H9 (cell line): ENCODE data around the gene PDE3A. TPM values are rescaled to one million over a fixed set of nuclear protein-coding genes. Genes with fewer than 3 reads are reported as not detected.

Source experiments
- DNase-seq: peaks from one replicate; pipeline ENCODE4 v3.0.0-alpha.2; 2017
- H2AFZ ChIP-seq: one replicate; pipeline ENCODE4 v1.6.1; 2013; ENCODE audit warnings: mild to moderate bottlenecking, low read length, control low read depth, moderate library complexity
- H2AK5ac ChIP-seq: 2 replicates; pipeline ENCODE4 v1.6.1; 2013; ENCODE audit warnings: low read length, control low read depth, mixed read lengths; ENCODE audit not compliant: insufficient read length
- H2BK120ac ChIP-seq: one replicate; pipeline ENCODE4 v1.6.1; 2013; ENCODE audit warnings: low read depth, mild to moderate bottlenecking, low read length, control low read depth, inconsistent platforms; ENCODE audit not compliant: poor library complexity, severe bottlenecking
- H2BK12ac ChIP-seq: 2 replicates; pipeline ENCODE4 v1.6.1; 2013; ENCODE audit warnings: low read length, control low read depth, mixed read lengths, low read depth; ENCODE audit not compliant: insufficient read length
- H2BK15ac ChIP-seq: 2 replicates; pipeline ENCODE4 v1.6.1; 2013; ENCODE audit warnings: low read depth, low read length, control low read depth
- H2BK20ac ChIP-seq: one replicate; pipeline ENCODE4 v1.6.1; 2013; ENCODE audit warnings: low read depth, mild to moderate bottlenecking, low read length, control low read depth, inconsistent platforms; ENCODE audit not compliant: poor library complexity, severe bottlenecking
- H2BK5ac ChIP-seq: 2 replicates; pipeline ENCODE4 v1.6.1; 2013; ENCODE audit warnings: low read length, control low read depth, mixed read lengths; ENCODE audit not compliant: insufficient read length
- H3K14ac ChIP-seq: 2 replicates; pipeline ENCODE4 v1.6.1; 2013; ENCODE audit warnings: low read length, control low read depth; ENCODE audit not compliant: insufficient read depth
- H3K18ac ChIP-seq: 2 replicates; pipeline ENCODE4 v1.6.1; 2013; ENCODE audit warnings: low read depth, mild to moderate bottlenecking, mixed read lengths, low read length, control low read depth; ENCODE audit not compliant: insufficient read length
- H3K23ac ChIP-seq: 2 replicates; pipeline ENCODE4 v1.6.1; 2013; ENCODE audit warnings: low read length, control low read depth, mixed read lengths, low read depth; ENCODE audit not compliant: insufficient read length
- H3K23me2 ChIP-seq: 2 replicates; pipeline ENCODE4 v1.6.1; 2013; ENCODE audit warnings: low read depth, mild to moderate bottlenecking, mixed read lengths, low read length, control low read depth; ENCODE audit not compliant: insufficient read length, poor library complexity, severe bottlenecking
- H3K27ac ChIP-seq: 2 replicates; pipeline ENCODE4 v1.5.1; 2013; ENCODE audit warnings: low read length, control low read depth, mixed read lengths, low read depth; ENCODE audit not compliant: insufficient read length
- H3K27me3 ChIP-seq: 2 replicates; pipeline ENCODE4 v1.6.1; 2013; ENCODE audit warnings: low read length, control low read depth, inconsistent platforms; ENCODE audit not compliant: insufficient read depth
- H3K4ac ChIP-seq: 2 replicates; pipeline ENCODE4 v1.6.1; 2013; ENCODE audit warnings: low read depth, mild to moderate bottlenecking, control low read depth, inconsistent platforms, low read length, moderate library complexity
- H3K4me1 ChIP-seq: 2 replicates; pipeline ENCODE4 v1.6.1; 2013; ENCODE audit warnings: low read length, control low read depth, inconsistent platforms; ENCODE audit not compliant: insufficient read depth
- H3K4me2 ChIP-seq: 2 replicates; pipeline ENCODE4 v1.6.1; 2013; ENCODE audit warnings: low read length, control low read depth, mixed read lengths; ENCODE audit not compliant: insufficient read length, insufficient read depth
- H3K56ac ChIP-seq: 2 replicates; pipeline ENCODE4 v1.6.1; 2013; ENCODE audit warnings: low read depth, mild to moderate bottlenecking, mixed read lengths, low read length, control low read depth; ENCODE audit not compliant: insufficient read length
- H3K79me1 ChIP-seq: 2 replicates; pipeline ENCODE4 v1.6.1; 2013; ENCODE audit warnings: low read depth, mild to moderate bottlenecking, moderate library complexity, low read length, control low read depth, inconsistent platforms; ENCODE audit not compliant: insufficient read depth, poor library complexity, severe bottlenecking
- H3K79me2 ChIP-seq: 2 replicates; pipeline ENCODE4 v1.6.1; 2013; ENCODE audit warnings: low read length, control low read depth, inconsistent platforms; ENCODE audit not compliant: insufficient read depth
- H3K9ac ChIP-seq: 2 replicates; pipeline ENCODE4 v1.6.1; 2013; ENCODE audit warnings: low read length, control low read depth, mixed read lengths; ENCODE audit not compliant: insufficient read length; ENCODE audit errors: extremely low read depth
- H3K9me3 ChIP-seq: one replicate; pipeline ENCODE4 v1.6.1; 2013; ENCODE audit warnings: low read depth, low read length, inconsistent platforms; ENCODE audit not compliant: control insufficient read depth
- H3T11ph ChIP-seq: one replicate; pipeline ENCODE4 v1.6.1; 2013; ENCODE audit warnings: mild to moderate bottlenecking, low read length, control low read depth, inconsistent platforms
- H4K20me1 ChIP-seq: one replicate; pipeline ENCODE4 v1.6.1; 2013; ENCODE audit not compliant: control insufficient read depth, insufficient read length, insufficient read depth
- H4K5ac ChIP-seq: 2 replicates; pipeline ENCODE4 v1.6.1; 2013; ENCODE audit warnings: low read depth, mild to moderate bottlenecking, mixed read lengths, low read length, control low read depth; ENCODE audit not compliant: insufficient read length
- H4K8ac ChIP-seq: replicated peaks from 2 replicates; pipeline ENCODE4 v1.6.1; 2013; ENCODE audit warnings: low read length, control low read depth, mixed read lengths, low read depth; ENCODE audit not compliant: insufficient read length
- H4K91ac ChIP-seq: 2 replicates; pipeline ENCODE4 v1.6.1; 2013; ENCODE audit warnings: low read depth, mild to moderate bottlenecking, moderate library complexity, mixed read lengths, low read length, control low read depth; ENCODE audit not compliant: insufficient read length
- H3K27ac Mint-ChIP-seq, 3 experiments: 2 replicates in 2 of 3; 3 replicates in 1 of 3; pipeline ENCODE4 v1.8.0; 2020 to 2021; ENCODE audit warnings: mixed read lengths in 3 of 3, mild to moderate bottlenecking in 1 of 3, moderate library complexity in 1 of 3
- H3K27me3 Mint-ChIP-seq: 2 replicates; pipeline ENCODE4 v1.8.0; 2021; ENCODE audit warnings: low read depth, mild to moderate bottlenecking, moderate library complexity, mixed read lengths
- H3K36me3 Mint-ChIP-seq, 3 experiments: 2 replicates in 2 of 3; 3 replicates in 1 of 3; pipeline ENCODE4 v1.8.0; 2020 to 2021; ENCODE audit warnings: low read depth in 3 of 3, mixed read lengths in 3 of 3; ENCODE audit not compliant: insufficient read depth in 1 of 3
- H3K4me1 Mint-ChIP-seq, 2 experiments: 2 replicates each; pipeline ENCODE4 v1.8.0; 2020; ENCODE audit warnings: mixed read lengths in 2 of 2
- H3K4me3 Mint-ChIP-seq, 2 experiments: 2 replicates in 1 of 2; 3 replicates in 1 of 2; pipeline ENCODE4 v1.8.0; 2020 to 2021; ENCODE audit warnings: mild to moderate bottlenecking in 2 of 2, mixed read lengths in 2 of 2, moderate library complexity in 1 of 2
- H3K9me3 Mint-ChIP-seq, 2 experiments: 2 replicates in 1 of 2; 3 replicates in 1 of 2; pipeline ENCODE4 v1.8.0; 2020; ENCODE audit warnings: mild to moderate bottlenecking in 2 of 2, mixed read lengths in 2 of 2, moderate library complexity in 1 of 2
- CTCF ChIP-seq: fragments of 200-600 bp; sonication (generic); conservative IDR thresholded peaks from 3 replicates; pipeline ENCODE4 v1.8.0; 2021; ENCODE audit warnings: antibody characterized with exemption, mild to moderate bottlenecking
- WGBS: extraction: QIAGEN DNeasy Blood & Tissue Kit; methylation state at CpG from one replicate; pipeline ENCODE4 v1.1.7; 2013; ENCODE audit warnings: missing lambda C conversion rate, low lambda C conversion rate, mixed read lengths; ENCODE audit not compliant: insufficient read length; ENCODE audit errors: extremely low coverage; 5-methylcytosine and 5-hydroxymethylcytosine counted together
- total RNA-seq: library from RNA; stranded (reverse); gene quantifications from 2 replicates; pipeline ENCODE4 v1.2.1, GENCODE V29; 2021

PDE3A gene
- total RNA-seq, 1 experiment from 2014 or later, result 3.0 TPM

GRCh38 chr12:20601668-20602280 is 233.4 kb downstream of the PDE3A start:
- Histone ChIP-seq H3K23me2 (no peaks in the 10 kb centered on the region), H3T11ph (no peak overlapping the region), H2BK15ac (no peak overlapping the region), H3K4me1 (no peaks in the 10 kb centered on the region), H3K79me2 (no peaks in the 10 kb centered on the region), H4K5ac (no peak overlapping the region), H2AFZ (no peak overlapping the region), H2BK12ac (no peak overlapping the region), H3K27me3 (no peaks in the 10 kb centered on the region), H2AK5ac (no peak overlapping the region), H2BK120ac (no peak overlapping the region), H4K91ac (no peak overlapping the region), H4K20me1 (no peaks in the 10 kb centered on the region), H3K9me3 (no peaks in the 10 kb centered on the region), H3K56ac (no peak overlapping the region), H3K79me1 (no peaks in the 10 kb centered on the region), H3K4me2 (no peak overlapping the region), H3K23ac (no peak overlapping the region), H2BK20ac (no peak overlapping the region), H3K27ac (no peak overlapping the region), H3K9ac (no peak overlapping the region), H3K14ac (no peak overlapping the region), H4K8ac (no peak overlapping the region), H3K4ac (no peak overlapping the region), H2BK5ac (no peak overlapping the region), H3K18ac (no peak overlapping the region)
- Mint-ChIP-seq H3K4me3 (no peak overlapping the region), H3K27me3 (no peaks in the 10 kb centered on the region), H3K9me3 (no peaks in the 10 kb centered on the region), H3K27ac (no peak overlapping the region), H3K36me3 (no peaks in the 10 kb centered on the region), H3K4me1 (peaks cover 4 to 6% of the 10 kb centered on the region in 2 experiments; a peak in 3 of 4 replicates)
- WGBS, result no CpG with 5 or more reads among the region's 2 CpGs
- DNase-seq, result no peak
- peak; percentile 70 for TF ChIP-seq CTCF
